A549 treated with ZK216348 at 1 μM for 4 hours (cell line): ENCODE measurements around the gene BPHL. TPM values are rescaled to one million over a fixed set of nuclear protein-coding genes. Genes with fewer than 3 reads are reported as not detected.

Experiments used
- total RNA-seq: library from RNA; stranded (reverse); fragments of 200-300 nt; extraction: Qiagen RNA extraction; gene quantifications from 5 replicates; pipeline ENCODE4 v1.2.3, GENCODE V29; 2022; ENCODE audit warnings: low read depth

The BPHL gene
- 17.1 to 23.9 TPM (median 21.7 TPM) in 5 replicates for total RNA-seq

GRCh38 chr6:3118353-3119039 lies at the start of gene BPHL:
TSS of gene BPHL (plus strand) at chr6:3118711. CDS start at chr6:3118741, 30 bp downstream.

GRCh38 chr6:3157131-3157933 lies 38.8 kb downstream of the BPHL start, which contains the start of gene TUBB2A:
TSS of gene TUBB2A (minus strand) at chr6:3157544. CDS start at chr6:3157463, 81 bp downstream.

Other genes starting within 250 kb of the BPHL start
- 6.7 to 12.4 TPM (median 11.2 TPM) in 5 replicates for gene SERPINB9, start 215.4 kb upstream of the BPHL start, total RNA-seq
- gene SERPINB6, start 147.1 kb upstream of the BPHL start, total RNA-seq, result 146 to 156 TPM (median 148 TPM) in 5 replicates
- gene NQO2, start 118.8 kb upstream of the BPHL start, total RNA-seq, result 68.4 to 80.9 TPM (median 72.7 TPM) in 5 replicates
- 11.4 to 15.4 TPM (median 12.7 TPM) in 5 replicates for gene RIPK1, start 50.2 kb upstream of the BPHL start, total RNA-seq
- 69.0 to 102 TPM (median 91.1 TPM) in 5 replicates for gene TUBB2A, start 38.8 kb downstream of the BPHL start, total RNA-seq
- gene TUBB2B, start 108.9 kb downstream of the BPHL start, total RNA-seq, result 10.7 to 14.6 TPM (median 13.2 TPM) in 5 replicates
- 23.8 to 27.6 TPM (median 26.1 TPM) in 5 replicates for gene PSMG4, start 140.2 kb downstream of the BPHL start, total RNA-seq